ENCODE measurements around the gene MPEG1. TPM values are rescaled to one million over a fixed set of nuclear protein-coding genes. Genes with fewer than 3 reads are reported as not detected.
A peak's percentile ranks its signal among the peaks of the same experiment; 100 is the strongest.

The MPEG1 gene
- total and polyA plus RNA-seq, 7 donors, result 0.82 to 6.1 (median 3.8) TPM

GRCh38 chr11:59172345-59173079, 40.2 kb downstream of the MPEG1 start:
- TF ChIP-seq, protein P1, sequence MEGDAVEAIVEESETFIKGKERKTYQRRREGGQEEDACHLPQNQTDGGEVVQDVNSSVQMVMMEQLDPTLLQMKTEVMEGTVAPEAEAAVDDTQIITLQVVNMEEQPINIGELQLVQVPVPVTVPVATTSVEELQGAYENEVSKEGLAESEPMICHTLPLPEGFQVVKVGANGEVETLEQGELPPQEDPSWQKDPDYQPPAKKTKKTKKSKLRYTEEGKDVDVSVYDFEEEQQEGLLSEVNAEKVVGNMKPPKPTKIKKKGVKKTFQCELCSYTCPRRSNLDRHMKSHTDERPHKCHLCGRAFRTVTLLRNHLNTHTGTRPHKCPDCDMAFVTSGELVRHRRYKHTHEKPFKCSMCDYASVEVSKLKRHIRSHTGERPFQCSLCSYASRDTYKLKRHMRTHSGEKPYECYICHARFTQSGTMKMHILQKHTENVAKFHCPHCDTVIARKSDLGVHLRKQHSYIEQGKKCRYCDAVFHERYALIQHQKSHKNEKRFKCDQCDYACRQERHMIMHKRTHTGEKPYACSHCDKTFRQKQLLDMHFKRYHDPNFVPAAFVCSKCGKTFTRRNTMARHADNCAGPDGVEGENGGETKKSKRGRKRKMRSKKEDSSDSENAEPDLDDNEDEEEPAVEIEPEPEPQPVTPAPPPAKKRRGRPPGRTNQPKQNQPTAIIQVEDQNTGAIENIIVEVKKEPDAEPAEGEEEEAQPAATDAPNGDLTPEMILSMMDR (IDR thresholded peaks at IDR 0.05), result no peak
- DNase-seq (no peak), ATAC-seq (no peak)
- Histone ChIP-seq H3K27me3 (ENCODE audit: insufficient read depth in 3 of 3, low read length in 2 of 3) (peaks cover 0 to 27% (median 4%) of the 10 kb centered on the region in 3 donors), H3K36me3 (ENCODE audit: insufficient read depth in 1 of 2, low read depth in 1 of 2) (no peaks in the 10 kb centered on the region), H3K4me3 (peak overlapping the region; percentile 72), H3K27ac (no peak overlapping the region), H3K9me3 (no peaks in the 10 kb centered on the region), H3K4me1 (no peaks in the 10 kb centered on the region)
- WGBS, 3 donors, result 1% methylated on average over 25 to 70 of the region's 70 CpGs
- intact Hi-C loops (cut with DNase I), result loop anchor here (1.0 to 10.0 kb wide), 5 partner anchors 35 to 502 kb away; partner anchors contain the start of gene OR5A2 (in 1 of the 2)

DNA sequence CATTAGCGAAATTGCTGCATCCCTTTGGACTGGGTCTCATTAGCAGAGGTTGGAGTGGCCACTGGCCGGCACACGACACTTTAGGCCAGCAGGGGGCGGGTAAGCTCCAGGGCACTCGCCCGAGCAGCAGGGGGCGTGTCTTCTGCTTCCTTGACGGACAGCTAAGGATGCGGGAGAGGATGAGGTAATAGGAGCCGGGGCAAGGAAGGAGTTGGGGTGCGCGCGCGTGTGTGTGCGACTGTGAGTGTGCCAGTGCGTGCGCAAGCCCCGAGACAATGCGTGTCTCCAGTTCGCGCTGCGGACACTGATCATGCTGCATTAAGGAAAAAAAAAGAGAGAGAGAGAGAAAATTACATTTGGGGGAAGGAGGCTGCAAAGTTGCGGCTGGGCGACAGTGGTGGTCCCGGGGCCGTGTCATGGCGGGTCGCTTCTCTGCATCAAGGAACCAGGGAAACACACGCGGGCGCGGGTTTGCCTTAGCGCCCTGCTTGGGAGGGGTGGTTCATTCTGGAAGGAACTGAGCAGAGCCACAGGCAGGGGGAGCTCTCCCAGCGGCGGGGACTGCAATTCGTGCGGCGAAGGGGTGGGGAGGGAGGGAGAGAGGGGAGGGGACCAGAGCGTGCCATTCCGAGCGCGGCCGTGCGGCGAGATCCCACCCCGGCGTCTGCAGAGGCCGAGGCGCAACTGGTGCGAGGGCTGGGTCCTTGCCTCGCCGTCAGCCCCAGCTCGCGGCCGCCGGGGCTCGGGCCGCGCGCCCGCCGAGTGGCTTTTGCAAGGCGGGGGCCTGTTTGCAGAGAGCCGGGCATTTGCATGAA, 41.0 kb downstream of the MPEG1 start, which contains the start of gene DTX4:
Gene DTX4, plus strand, starts transcription at position 625 of the 815 bp plus-strand sequence. CDS start 464 bp downstream, outside the sequence.
- peaks cover 0 to 27% (median 4%) of the 10 kb centered on the region in 3 donors for H3K27me3 ChIP-seq (ENCODE audit: insufficient read depth in 3 of 3, low read length in 2 of 3)
- H3K27ac ChIP-seq, result no peak within 1 kb of the TSS
- peak within 1 kb of the TSS; percentile 72 for H3K4me3 ChIP-seq
- no peaks in the 10 kb centered on the region for H3K9me3 ChIP-seq
- ATAC-seq (peak; percentile 94 to 99 (median 98)), DNase-seq (peak; percentile 90 to 95)
- no peaks in the 10 kb centered on the region for H3K36me3 ChIP-seq (ENCODE audit: insufficient read depth in 1 of 2, low read depth in 1 of 2)
- intact Hi-C loops (cut with DNase I), result loop anchor here (1.0 to 10.0 kb wide), 6 partner anchors 36 to 503 kb away; partner anchors contain the start of gene OR5A2 (in 1 of the 2)
- TF ChIP-seq, protein P1 (IDR thresholded peaks at IDR 0.05), result peak; percentile 87
- WGBS, 3 donors, result 1% methylated on average over 38 to 64 of the region's 64 CpGs
- no peaks in the 10 kb centered on the region for H3K4me1 ChIP-seq

DNA sequence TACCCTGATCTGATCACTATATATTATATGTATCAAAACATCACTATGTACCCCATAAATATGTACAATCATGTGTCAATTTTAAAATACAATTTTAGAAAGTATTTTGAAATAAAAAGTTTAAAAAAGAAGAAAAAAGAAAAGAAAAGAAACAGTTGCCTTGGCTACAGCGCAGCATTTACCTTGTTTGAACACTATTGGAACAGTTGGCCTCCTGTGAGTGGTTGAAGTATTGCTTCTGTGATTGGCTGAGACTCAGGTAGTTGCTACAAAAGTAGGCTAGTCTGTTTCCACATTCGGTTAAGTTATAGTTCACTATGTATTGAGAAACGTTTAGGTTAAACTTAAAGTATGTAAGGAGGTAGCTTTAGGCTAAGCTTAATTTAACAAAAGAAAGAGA, 48.7 kb downstream of the MPEG1 start:
- WGBS, 3 donors, result 65 to 91% (median 67%) methylated on average over 3 of the region's 3 CpGs
- no peak overlapping the region for H3K4me3 ChIP-seq
- ATAC-seq, result no peak
- TF ChIP-seq, protein P1 (IDR thresholded peaks at IDR 0.05), result no peak
- peaks cover 0 to 5% (median 0%) of the 10 kb centered on the region in 3 donors for H3K27me3 ChIP-seq (ENCODE audit: insufficient read depth in 3 of 3, low read length in 2 of 3)
- intact Hi-C loops (cut with DNase I), result no loop called here
- H3K36me3 ChIP-seq (ENCODE audit: insufficient read depth in 1 of 2, low read depth in 1 of 2), result no peaks in the 10 kb centered on the region
- DNase-seq, result no peak
- no peaks in the 10 kb centered on the region for H3K9me3 ChIP-seq
- H3K4me1 ChIP-seq, result no peaks in the 10 kb centered on the region
- H3K27ac ChIP-seq, result no peak overlapping the region

Other genes starting within 250 kb of the MPEG1 start
- gene GLYATL1B, start 126.6 kb downstream of the MPEG1 start, total RNA-seq, result not detected
- gene GLYATL1B, start 126.6 kb downstream of the MPEG1 start, polyA plus RNA-seq, result not detected
- under 1 TPM in 2 of 4 donors, not detected in 2; 0.06 to 0.09 TPM for gene FAM111B, start 105.7 kb downstream of the MPEG1 start, total RNA-seq
- gene FAM111B, start 105.7 kb downstream of the MPEG1 start, polyA plus RNA-seq, result under 1 TPM; 0.01 to 0.05 (median 0.04) TPM
- 1 to 10 TPM; 2.6 to 3.4 (median 3.1) TPM for gene FAM111A, start 70.1 kb downstream of the MPEG1 start, total RNA-seq
- gene FAM111A, start 70.1 kb downstream of the MPEG1 start, polyA plus RNA-seq, result 1 to 10 TPM in 2 of 3 donors, under 1 TPM in 1; 0.91 to 5.2 (median 1.7) TPM
- gene DTX4, start 40.8 kb downstream of the MPEG1 start, total RNA-seq, result 1 to 10 TPM; 1.2 to 2.7 (median 2.3) TPM
- under 1 TPM; 0.46 to 0.65 (median 0.60) TPM for gene DTX4, start 40.8 kb downstream of the MPEG1 start, polyA plus RNA-seq
- gene OR5AN1, start 146.0 kb upstream of the MPEG1 start, total RNA-seq, result not detected
- not detected for gene OR5AN1, start 146.0 kb upstream of the MPEG1 start, polyA plus RNA-seq
- gene OR5A2, start 213.5 kb upstream of the MPEG1 start, total RNA-seq, result not detected
- not detected for gene OR5A2, start 213.5 kb upstream of the MPEG1 start, polyA plus RNA-seq
- gene OR5A1, start 223.5 kb upstream of the MPEG1 start, total RNA-seq, result not detected
- gene OR5A1, start 223.5 kb upstream of the MPEG1 start, polyA plus RNA-seq, result not detected
- gene OR4D6, start 244.0 kb upstream of the MPEG1 start, total RNA-seq, result not detected
- gene OR4D6, start 244.0 kb upstream of the MPEG1 start, polyA plus RNA-seq, result not detected

Measured in psoas muscle (tissue), 8 donors.